Mesendoderm (in vitro differentiated cells): ENCODE results near the gene LMTK2.

Experiments
- DNase-seq: peaks from one replicate; pipeline ENCODE4 v3.0.0; 2013
- H2AK5ac ChIP-seq: 2 replicates; pipeline ENCODE4 v1.6.1; 2013; ENCODE audit warnings: low read length, inconsistent platforms
- H2BK120ac ChIP-seq: 2 replicates; pipeline ENCODE4 v1.6.1; 2013; ENCODE audit warnings: low read depth, mild to moderate bottlenecking, low read length, moderate library complexity, mixed read lengths
- H2BK15ac ChIP-seq: replicated peaks from 2 replicates; pipeline ENCODE4 v1.6.1; 2013; ENCODE audit warnings: low read depth, mild to moderate bottlenecking, moderate library complexity
- H2BK5ac ChIP-seq: 2 replicates; pipeline ENCODE4 v1.6.1; 2013; ENCODE audit warnings: low read length, inconsistent platforms
- H3K18ac ChIP-seq: 2 replicates; pipeline ENCODE4 v1.6.1; 2013; ENCODE audit warnings: mild to moderate bottlenecking, low read length, mixed read lengths
- H3K23ac ChIP-seq: one replicate; pipeline ENCODE4 v1.6.1; 2013; ENCODE audit warnings: low read length
- H3K27ac ChIP-seq: 2 replicates; pipeline ENCODE4 v1.5.1; 2013; ENCODE audit warnings: low read depth, mild to moderate bottlenecking, inconsistent platforms, low read length, moderate library complexity
- H3K27me3 ChIP-seq: 2 replicates; pipeline ENCODE4 v1.6.1; 2013; ENCODE audit warnings: low read length, control low read depth, mild to moderate bottlenecking, inconsistent platforms; ENCODE audit not compliant: insufficient read depth, poor library complexity
- H3K36me3 ChIP-seq: 2 replicates; pipeline ENCODE4 v1.6.1; 2013; ENCODE audit warnings: low read length, inconsistent platforms; ENCODE audit not compliant: control insufficient read depth, insufficient read depth
- H3K4ac ChIP-seq: one replicate; pipeline ENCODE4 v1.6.1; 2013; ENCODE audit warnings: low read depth, mild to moderate bottlenecking, low read length, moderate library complexity
- H3K4me1 ChIP-seq: 2 replicates; pipeline ENCODE4 v1.6.1; 2013; ENCODE audit warnings: low read depth, low read length, inconsistent platforms; ENCODE audit not compliant: control insufficient read depth
- H3K4me2 ChIP-seq: 2 replicates; pipeline ENCODE4 v1.6.1; 2013; ENCODE audit warnings: low read length
- H3K4me3 ChIP-seq: 2 replicates; pipeline ENCODE4 v1.5.1; 2013; ENCODE audit warnings: mild to moderate bottlenecking, low read length
- H3K56ac ChIP-seq: one replicate; pipeline ENCODE4 v1.6.1; 2013; ENCODE audit warnings: low read length
- H3K79me1 ChIP-seq: 2 replicates; pipeline ENCODE4 v1.6.1; 2013; ENCODE audit warnings: low read length, inconsistent platforms
- H3K79me2 ChIP-seq: 2 replicates; pipeline ENCODE4 v1.6.1; 2013; ENCODE audit warnings: mild to moderate bottlenecking, low read length; ENCODE audit not compliant: control insufficient read depth, insufficient read depth
- H3K9ac ChIP-seq: 2 replicates; pipeline ENCODE4 v1.6.1; 2013; ENCODE audit warnings: low read length, inconsistent platforms
- H4K5ac ChIP-seq: one replicate; pipeline ENCODE4 v1.6.1; 2013; ENCODE audit warnings: low read length
- H4K8ac ChIP-seq: one replicate; pipeline ENCODE4 v1.6.1; 2013; ENCODE audit warnings: low read depth, mild to moderate bottlenecking, control low read depth, low read length, moderate library complexity
- WGBS: extraction: QIAGEN DNeasy Blood & Tissue Kit; methylation state at CpG from one replicate; pipeline ENCODE4 v1.1.7; 2013; ENCODE audit warnings: low lambda C conversion rate, missing lambda C conversion rate; ENCODE audit not compliant: insufficient coverage; ENCODE audit errors: extremely low coverage; 5-methylcytosine and 5-hydroxymethylcytosine counted together

Gene LMTK2

DNA sequence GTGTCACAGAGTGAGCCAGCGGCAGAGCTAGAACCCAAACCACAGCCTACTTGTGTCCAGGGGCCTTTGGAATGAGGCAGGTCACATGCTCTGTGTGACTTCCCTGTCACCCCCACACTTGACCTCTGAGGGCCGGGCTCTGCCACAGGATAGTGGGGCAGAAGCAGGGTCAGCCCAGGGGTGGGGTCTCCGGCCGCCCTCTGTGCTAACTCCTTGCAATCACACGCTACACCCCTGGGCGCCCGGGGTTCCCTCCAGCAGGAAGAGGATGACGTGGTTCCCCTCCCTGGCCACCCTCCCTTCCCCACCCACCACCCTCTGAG, 125.6 kb downstream of the LMTK2 start:
- no peak overlapping the region for H3K18ac ChIP-seq
- H3K4me1 ChIP-seq = no peaks in the 10 kb centered on the region
- H3K4me2 ChIP-seq = no peak overlapping the region
- H3K36me3 ChIP-seq = no peaks in the 10 kb centered on the region
- H3K4me3 ChIP-seq = no peak overlapping the region
- H3K4ac ChIP-seq = no peak overlapping the region
- H3K79me1 ChIP-seq = no peaks in the 10 kb centered on the region
- H3K23ac ChIP-seq = no peak overlapping the region
- H4K5ac ChIP-seq = no peak overlapping the region
- H2AK5ac ChIP-seq = no peak overlapping the region
- no peak overlapping the region for H2BK120ac ChIP-seq
- DNase-seq = no peak
- no peaks in the 10 kb centered on the region for H3K27me3 ChIP-seq
- no peak overlapping the region for H3K9ac ChIP-seq
- no peak overlapping the region for H2BK15ac ChIP-seq
- no peak overlapping the region for H2BK5ac ChIP-seq
- H3K27ac ChIP-seq = no peak overlapping the region
- no CpG with 5 or more reads among the region's 8 CpGs for WGBS
- no peak overlapping the region for H4K8ac ChIP-seq
- H3K56ac ChIP-seq = no peak overlapping the region
- no peaks in the 10 kb centered on the region for H3K79me2 ChIP-seq

DNA sequence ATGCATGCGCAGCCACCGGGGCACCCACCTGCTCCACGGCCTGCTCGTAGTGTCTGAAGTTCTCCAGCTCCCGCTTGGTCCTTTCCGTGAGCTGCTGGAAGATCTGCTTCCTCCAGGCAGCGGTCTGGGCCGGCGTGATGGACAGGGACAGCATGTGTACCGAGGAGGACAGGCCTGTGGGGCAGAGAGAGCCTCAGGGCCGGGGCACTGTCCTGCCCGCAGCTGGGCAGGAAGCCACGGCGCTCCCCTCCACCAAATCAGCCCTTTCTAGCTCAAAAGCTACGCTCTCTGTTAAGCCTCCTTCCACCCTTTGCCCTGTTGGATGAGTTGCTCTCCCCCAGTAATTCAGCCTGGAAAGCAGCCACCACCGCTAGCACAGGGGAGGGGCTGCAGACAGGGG, 126.1 kb downstream of the LMTK2 start:
- no peak overlapping the region for H2BK5ac ChIP-seq
- H3K27ac ChIP-seq = no peak overlapping the region
- H3K79me2 ChIP-seq = no peaks in the 10 kb centered on the region
- no peaks in the 10 kb centered on the region for H3K79me1 ChIP-seq
- no peaks in the 10 kb centered on the region for H3K36me3 ChIP-seq
- no peak overlapping the region for H3K4me2 ChIP-seq
- no peak overlapping the region for H3K18ac ChIP-seq
- no peak overlapping the region for H4K5ac ChIP-seq
- H2AK5ac ChIP-seq = no peak overlapping the region
- WGBS = no CpG with 5 or more reads among the region's 16 CpGs
- no peak overlapping the region for H3K4me3 ChIP-seq
- H3K9ac ChIP-seq = no peak overlapping the region
- no peak overlapping the region for H2BK120ac ChIP-seq
- H3K27me3 ChIP-seq = no peaks in the 10 kb centered on the region
- H4K8ac ChIP-seq = no peak overlapping the region
- no peak overlapping the region for H3K23ac ChIP-seq
- DNase-seq = no peak
- H3K4ac ChIP-seq = no peak overlapping the region
- no peak overlapping the region for H2BK15ac ChIP-seq
- H3K56ac ChIP-seq = no peak overlapping the region
- no peaks in the 10 kb centered on the region for H3K4me1 ChIP-seq

DNA sequence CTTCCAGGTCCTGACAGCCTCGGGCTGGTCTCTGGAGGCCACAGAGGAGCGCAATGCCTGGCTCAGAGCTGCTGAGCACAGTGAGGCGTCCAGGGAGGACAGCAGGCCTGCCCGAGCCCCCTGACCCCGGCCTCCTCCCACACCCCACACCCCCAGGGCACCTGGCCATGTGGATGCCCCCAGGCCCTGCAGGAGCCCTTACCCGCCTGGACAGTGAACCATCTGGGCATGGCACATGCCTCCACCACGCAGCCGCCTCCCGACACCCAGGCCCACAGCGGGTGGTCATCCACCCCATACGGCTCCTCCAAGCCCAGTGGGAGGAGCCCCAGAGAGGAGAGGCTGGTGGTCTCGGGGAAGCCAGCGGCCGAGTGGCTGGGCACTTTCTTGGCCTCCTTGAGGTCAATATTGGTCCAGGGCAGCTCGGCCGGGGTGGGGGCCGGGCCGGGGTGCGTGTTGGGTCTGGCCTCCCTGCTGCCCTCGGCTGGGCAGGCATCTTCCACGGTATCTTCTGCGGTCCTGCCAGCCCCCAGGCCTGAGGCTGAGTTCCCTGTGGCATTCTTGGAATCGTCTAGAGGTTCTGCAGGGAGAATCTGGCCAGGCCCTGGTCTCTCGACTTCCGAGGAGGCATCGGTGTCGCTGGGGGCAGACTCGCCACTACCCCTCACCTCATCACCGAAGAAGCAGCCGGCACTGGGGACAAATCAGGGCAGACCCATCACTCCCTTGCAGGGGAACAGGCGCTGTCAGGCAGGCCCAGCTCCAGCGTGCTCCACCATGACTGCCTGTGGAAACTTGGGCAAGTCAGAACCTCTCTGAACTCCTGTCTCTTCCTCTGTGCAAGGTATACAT, 126.8 kb downstream of the LMTK2 start:
- Histone ChIP-seq H4K8ac (no peak overlapping the region), H3K18ac (no peak overlapping the region), H3K27me3 (no peaks in the 10 kb centered on the region), H3K4me1 (no peaks in the 10 kb centered on the region), H3K4ac (no peak overlapping the region), H4K5ac (no peak overlapping the region), H2BK5ac (no peak overlapping the region), H3K79me1 (no peaks in the 10 kb centered on the region), H2BK15ac (no peak overlapping the region), H3K23ac (no peak overlapping the region), H2AK5ac (no peak overlapping the region), H3K56ac (no peak overlapping the region), H3K9ac (no peak overlapping the region), H3K36me3 (no peaks in the 10 kb centered on the region), H2BK120ac (no peak overlapping the region), H3K4me3 (no peak overlapping the region), H3K27ac (no peak overlapping the region), H3K4me2 (no peak overlapping the region), H3K79me2 (no peaks in the 10 kb centered on the region)
- no CpG with 5 or more reads among the region's 32 CpGs for WGBS
- DNase-seq = no peak

DNA sequence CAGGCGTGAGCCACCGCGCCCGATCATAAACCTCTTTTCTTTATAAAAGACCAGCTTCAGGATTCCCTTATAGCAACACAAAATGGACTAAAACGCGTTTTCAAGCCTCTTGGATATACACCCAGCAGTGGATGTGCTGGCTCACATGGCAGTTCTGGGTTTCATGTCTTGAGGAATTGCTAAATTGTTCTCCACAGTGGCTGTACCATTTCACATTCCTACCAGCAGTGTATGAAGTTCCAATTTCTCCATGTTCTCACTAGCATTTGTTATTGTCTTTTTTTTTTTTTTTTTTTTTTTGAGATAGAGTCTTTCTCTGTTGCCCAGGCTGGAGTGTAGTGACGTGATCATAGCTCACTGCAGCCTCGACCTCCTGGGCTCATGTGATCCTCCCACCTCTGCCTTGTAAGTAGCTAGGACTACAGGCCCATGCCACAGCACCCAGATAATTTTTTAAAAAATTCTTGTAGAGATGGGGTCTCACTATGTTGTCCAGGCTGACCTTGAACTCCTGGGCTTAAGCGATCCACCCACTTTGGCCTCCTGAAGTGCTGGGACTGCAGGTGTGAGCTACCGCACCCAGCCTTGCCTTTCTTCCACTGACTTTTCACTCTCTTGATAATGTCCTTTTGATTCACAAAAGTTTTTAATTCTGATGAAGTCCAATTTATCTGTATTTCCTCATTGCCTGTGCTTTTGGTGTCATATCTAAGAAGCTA, 127.9 kb downstream of the LMTK2 start:
- Histone ChIP-seq H3K4me1 (no peaks in the 10 kb centered on the region), H3K18ac (no peak overlapping the region), H3K79me1 (no peaks in the 10 kb centered on the region), H3K23ac (no peak overlapping the region), H3K56ac (no peak overlapping the region), H4K5ac (no peak overlapping the region), H3K4ac (no peak overlapping the region), H3K4me2 (no peak overlapping the region), H3K27ac (no peak overlapping the region), H2BK120ac (no peak overlapping the region), H4K8ac (no peak overlapping the region), H3K27me3 (no peaks in the 10 kb centered on the region), H3K4me3 (no peak overlapping the region), H2BK15ac (no peak overlapping the region), H3K79me2 (no peaks in the 10 kb centered on the region), H2AK5ac (no peak overlapping the region), H3K36me3 (no peaks in the 10 kb centered on the region), H3K9ac (no peak overlapping the region), H2BK5ac (no peak overlapping the region)
- DNase-seq = no peak
- no CpG with 5 or more reads among the region's 10 CpGs for WGBS

DNA sequence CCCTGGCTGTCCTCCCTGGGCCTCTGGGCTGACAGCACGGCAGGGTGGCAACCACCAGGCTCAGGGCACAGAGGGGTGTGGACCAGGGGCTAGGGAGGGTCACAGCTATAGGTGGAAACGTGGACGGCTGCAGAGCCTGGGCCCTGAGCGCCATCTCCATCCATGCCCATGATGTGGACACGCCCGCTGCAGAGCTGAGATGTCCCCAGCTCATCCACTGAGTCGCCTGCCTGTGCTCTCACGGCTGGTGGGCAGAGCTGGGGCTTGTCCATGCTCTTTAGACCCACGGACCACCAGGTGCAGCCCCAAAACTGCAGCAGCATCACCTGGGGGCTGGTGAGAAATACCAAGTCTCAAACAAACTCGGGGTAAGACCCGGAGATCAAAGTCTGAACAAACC, 129.2 kb downstream of the LMTK2 start:
- Histone ChIP-seq H3K18ac (no peak overlapping the region), H3K9ac (no peak overlapping the region), H3K79me2 (no peaks in the 10 kb centered on the region), H3K56ac (no peak overlapping the region), H4K8ac (no peak overlapping the region), H3K4ac (no peak overlapping the region), H2BK120ac (no peak overlapping the region), H3K79me1 (no peaks in the 10 kb centered on the region), H3K27me3 (no peaks in the 10 kb centered on the region), H3K4me3 (no peak overlapping the region), H2BK5ac (no peak overlapping the region), H3K23ac (no peak overlapping the region), H2BK15ac (no peak overlapping the region), H3K36me3 (no peaks in the 10 kb centered on the region), H3K4me2 (no peak overlapping the region), H2AK5ac (no peak overlapping the region), H3K27ac (no peak overlapping the region), H4K5ac (no peak overlapping the region), H3K4me1 (no peaks in the 10 kb centered on the region)
- no peak for DNase-seq
- no CpG with 5 or more reads among the region's 11 CpGs for WGBS
